OCI-LY1 (cell line): ENCODE measurements around the gene MMP10.

Source experiments
- H2AFZ ChIP-seq: fragments of 200-600 bp; sonication (generic), shearing (Covaris generic); 2 replicates; pipeline ENCODE4 v1.6.0; 2014; ENCODE audit warnings: antibody characterized with exemption, mild to moderate bottlenecking, low read length
- H3F3A ChIP-seq: fragments of 200-600 bp; sonication (generic), shearing (Covaris generic); 2 replicates; pipeline ENCODE4 v1.6.0; 2014; ENCODE audit warnings: mild to moderate bottlenecking, antibody characterized with exemption, low read length, moderate library complexity; ENCODE audit not compliant: insufficient read depth
- H3K27ac ChIP-seq: fragments of 200-600 bp; sonication (generic); 2 replicates; pipeline ENCODE4 v1.5.1; 2014; ENCODE audit warnings: low read length, mixed run types, mild to moderate bottlenecking, low read depth; ENCODE audit not compliant: poor library complexity, severe bottlenecking
- H3K27me3 ChIP-seq: fragments of 200-600 bp; sonication (generic); 2 replicates; pipeline ENCODE4 v1.6.0; 2014; ENCODE audit warnings: antibody characterized with exemption, mild to moderate bottlenecking, low read length, moderate library complexity; ENCODE audit not compliant: insufficient read depth
- H3K36me3 ChIP-seq: fragments of 200-600 bp; sonication (generic); 2 replicates; pipeline ENCODE4 v1.6.1; 2014; ENCODE audit warnings: mild to moderate bottlenecking, antibody characterized with exemption, low read length, moderate library complexity, mixed read lengths; ENCODE audit not compliant: insufficient read depth
- H3K4me1 ChIP-seq: fragments of 200-600 bp; sonication (generic); 2 replicates; pipeline ENCODE4 v1.5.1; 2014; ENCODE audit warnings: mild to moderate bottlenecking, low read length, moderate library complexity; ENCODE audit not compliant: insufficient read depth, severe bottlenecking
- H3K4me2 ChIP-seq: fragments of 200-600 bp; sonication (generic), shearing (Covaris generic); 2 replicates; pipeline ENCODE4 v1.6.1; 2014; ENCODE audit warnings: low read length
- H3K4me3 ChIP-seq: fragments of 200-600 bp; sonication (generic); 2 replicates; pipeline ENCODE4 v1.5.1; 2014; ENCODE audit warnings: low read length, low read depth, mild to moderate bottlenecking, mixed read lengths; ENCODE audit not compliant: poor library complexity, severe bottlenecking
- H3K79me2 ChIP-seq: fragments of 200-600 bp; shearing (Covaris generic); 2 replicates; pipeline ENCODE4 v1.6.1; 2016; ENCODE audit warnings: mixed run types, low read length, mixed read lengths; ENCODE audit not compliant: insufficient read depth
- H3K9ac ChIP-seq: fragments of 200-600 bp; sonication (generic), shearing (Covaris generic); 2 replicates; pipeline ENCODE4 v1.6.1; 2014; ENCODE audit warnings: mild to moderate bottlenecking, low read length, mixed read lengths
- H3K9me2 ChIP-seq: fragments of 200-600 bp; sonication (generic), shearing (Covaris generic); 2 replicates; pipeline ENCODE4 v1.6.1; 2014; ENCODE audit warnings: low read depth, mild to moderate bottlenecking, low read length, mixed read lengths
- H3K9me3 ChIP-seq: fragments of 200-600 bp; shearing (Covaris generic); 2 replicates; pipeline ENCODE4 v1.6.1; 2014; ENCODE audit warnings: low read length, mixed read lengths
- H4K20me1 ChIP-seq: fragments of 200-600 bp; sonication (generic), shearing (Covaris generic); 2 replicates; pipeline ENCODE4 v1.6.0; 2016; ENCODE audit warnings: mild to moderate bottlenecking, low read length; ENCODE audit not compliant: insufficient read depth
- EZH2 ChIP-seq: fragments of 200-600 bp; sonication (generic), shearing (Covaris generic); IDR thresholded peaks from 2 replicates; pipeline ENCODE4 v1.8.0; 2017; ENCODE audit warnings: borderline replicate concordance, mixed run types, mild to moderate bottlenecking, antibody characterized with exemption, low read length, moderate library complexity, mixed read lengths
- TF ChIP-seq, protein P1 (sequence below): fragments of 200-600 bp; sonication (generic), shearing (Covaris generic); IDR thresholded peaks from 2 replicates; pipeline ENCODE4 v1.5.1; 2017; ENCODE audit warnings: mild to moderate bottlenecking, antibody characterized with exemption, low read length, moderate library complexity, mixed read lengths

Gene MMP10

GRCh38 chr11:102810950-102811660, 30.7 kb upstream of the MMP10 start:
- no peak for TF ChIP-seq EZH2
- TF ChIP-seq, protein P1, sequence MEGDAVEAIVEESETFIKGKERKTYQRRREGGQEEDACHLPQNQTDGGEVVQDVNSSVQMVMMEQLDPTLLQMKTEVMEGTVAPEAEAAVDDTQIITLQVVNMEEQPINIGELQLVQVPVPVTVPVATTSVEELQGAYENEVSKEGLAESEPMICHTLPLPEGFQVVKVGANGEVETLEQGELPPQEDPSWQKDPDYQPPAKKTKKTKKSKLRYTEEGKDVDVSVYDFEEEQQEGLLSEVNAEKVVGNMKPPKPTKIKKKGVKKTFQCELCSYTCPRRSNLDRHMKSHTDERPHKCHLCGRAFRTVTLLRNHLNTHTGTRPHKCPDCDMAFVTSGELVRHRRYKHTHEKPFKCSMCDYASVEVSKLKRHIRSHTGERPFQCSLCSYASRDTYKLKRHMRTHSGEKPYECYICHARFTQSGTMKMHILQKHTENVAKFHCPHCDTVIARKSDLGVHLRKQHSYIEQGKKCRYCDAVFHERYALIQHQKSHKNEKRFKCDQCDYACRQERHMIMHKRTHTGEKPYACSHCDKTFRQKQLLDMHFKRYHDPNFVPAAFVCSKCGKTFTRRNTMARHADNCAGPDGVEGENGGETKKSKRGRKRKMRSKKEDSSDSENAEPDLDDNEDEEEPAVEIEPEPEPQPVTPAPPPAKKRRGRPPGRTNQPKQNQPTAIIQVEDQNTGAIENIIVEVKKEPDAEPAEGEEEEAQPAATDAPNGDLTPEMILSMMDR: peak; percentile 31; the same call in 1 of the 2 replicates
- Histone ChIP-seq H3K9ac (no peak overlapping the region), H3K79me2 (no peaks in the 10 kb centered on the region), H3K4me2 (no peak overlapping the region), H4K20me1 (no peaks in the 10 kb centered on the region), H3K9me2 (no peaks in the 10 kb centered on the region), H3F3A (no peaks in the 10 kb centered on the region), H3K36me3 (no peaks in the 10 kb centered on the region), H3K27ac (no peak overlapping the region), H3K9me3 (no peaks in the 10 kb centered on the region), H3K27me3 (no peaks in the 10 kb centered on the region), H3K4me3 (no peak overlapping the region), H3K4me1 (no peaks in the 10 kb centered on the region), H2AFZ (no peak overlapping the region)

GRCh38 chr11:102809971-102810370, 29.5 kb upstream of the MMP10 start:
- Histone ChIP-seq H3K9ac (no peak overlapping the region), H3K4me2 (no peak overlapping the region), H3F3A (no peaks in the 10 kb centered on the region), H3K9me3 (no peaks in the 10 kb centered on the region), H3K27me3 (no peaks in the 10 kb centered on the region), H3K27ac (no peak overlapping the region), H4K20me1 (no peaks in the 10 kb centered on the region), H3K36me3 (no peaks in the 10 kb centered on the region), H2AFZ (no peak overlapping the region), H3K4me3 (no peak overlapping the region), H3K79me2 (no peaks in the 10 kb centered on the region), H3K4me1 (no peaks in the 10 kb centered on the region), H3K9me2 (no peaks in the 10 kb centered on the region)
- TF ChIP-seq, protein P1: no peak
- TF ChIP-seq EZH2: no peak

DNA sequence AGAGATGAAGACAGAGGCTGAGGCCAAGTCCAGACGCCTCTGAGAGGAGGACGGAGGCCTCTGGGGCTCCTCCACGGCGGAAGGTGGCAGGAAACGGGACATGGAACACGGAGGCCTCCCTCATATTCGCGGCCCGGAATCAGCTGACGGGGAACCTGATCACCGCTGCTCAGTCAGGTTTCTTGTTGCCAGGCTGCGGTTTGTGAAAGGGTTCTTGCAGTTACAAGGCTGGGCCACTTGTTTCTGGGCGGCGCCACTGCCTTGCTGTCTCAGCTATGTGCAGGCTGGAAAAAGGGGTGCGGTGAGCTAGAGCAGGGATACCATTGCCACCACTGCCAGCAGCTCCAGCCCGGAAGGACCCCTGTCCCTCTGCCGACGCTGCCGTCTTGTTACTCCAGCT, 27.5 kb upstream of the MMP10 start:
- no peak for TF ChIP-seq EZH2
- TF ChIP-seq, protein P1: peak; percentile 48
- Histone ChIP-seq H3K4me3 (no peak overlapping the region), H3K79me2 (no peaks in the 10 kb centered on the region), H3K4me1 (no peaks in the 10 kb centered on the region), H3K36me3 (no peaks in the 10 kb centered on the region), H3K9me2 (no peaks in the 10 kb centered on the region), H3F3A (no peaks in the 10 kb centered on the region), H3K27ac (no peak overlapping the region), H3K4me2 (no peak overlapping the region), H3K9ac (no peak overlapping the region), H3K27me3 (no peaks in the 10 kb centered on the region), H3K9me3 (no peaks in the 10 kb centered on the region), H2AFZ (no peak overlapping the region), H4K20me1 (no peaks in the 10 kb centered on the region)
